IPS-11a (cell line): ENCODE results near the gene UBE2O.
A peak's percentile ranks its signal among the peaks of the same experiment; 100 is the strongest.

Experiments
- H3K4me3 ChIP-seq: one replicate; pipeline ENCODE4 v1.5.1; 2013; ENCODE audit warnings: low read depth, low read length, control low read depth

The UBE2O gene

GRCh38 chr17:76397687-76398522, 55.0 kb downstream of the UBE2O start:
- H3K4me3 ChIP-seq, result no peak overlapping the region

GRCh38 chr17:76397184-76397583, 55.8 kb downstream of the UBE2O start:
- no peak overlapping the region for H3K4me3 ChIP-seq

- no peak overlapping the region for H3K4me3 ChIP-seq
Measured at GRCh38 chr17:76395980-76396379, 57.0 kb downstream of the UBE2O start.

DNA sequence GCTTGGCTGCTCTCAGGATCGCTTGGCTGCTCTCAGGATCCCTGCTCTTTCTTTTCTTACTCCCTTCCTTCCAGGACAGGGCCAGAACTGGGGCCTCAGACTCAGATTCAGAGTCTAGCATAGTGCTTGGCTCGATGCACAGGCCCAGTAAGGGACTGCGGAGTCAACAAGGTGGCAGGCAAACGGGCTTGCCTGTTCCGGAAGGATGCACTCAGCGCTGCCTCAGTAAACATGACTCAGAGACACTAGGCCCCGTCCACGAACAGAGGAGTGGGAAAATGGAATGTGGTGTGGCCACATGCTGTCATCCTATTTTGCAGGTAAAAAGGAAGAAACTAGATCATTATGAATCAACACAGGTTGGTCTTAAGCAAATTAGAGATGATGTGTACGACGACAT, 58.8 kb downstream of the UBE2O start:
- no peak overlapping the region for H3K4me3 ChIP-seq

GRCh38 chr17:76391200-76391715, 61.7 kb downstream of the UBE2O start:
- H3K4me3 ChIP-seq, result no peak overlapping the region

- H3K4me3 ChIP-seq, result no peak overlapping the region
Measured at GRCh38 chr17:76390003-76390421, 62.9 kb downstream of the UBE2O start.

- no peak overlapping the region for H3K4me3 ChIP-seq
Measured at GRCh38 chr17:76388966-76389888, 63.7 kb downstream of the UBE2O start.

DNA sequence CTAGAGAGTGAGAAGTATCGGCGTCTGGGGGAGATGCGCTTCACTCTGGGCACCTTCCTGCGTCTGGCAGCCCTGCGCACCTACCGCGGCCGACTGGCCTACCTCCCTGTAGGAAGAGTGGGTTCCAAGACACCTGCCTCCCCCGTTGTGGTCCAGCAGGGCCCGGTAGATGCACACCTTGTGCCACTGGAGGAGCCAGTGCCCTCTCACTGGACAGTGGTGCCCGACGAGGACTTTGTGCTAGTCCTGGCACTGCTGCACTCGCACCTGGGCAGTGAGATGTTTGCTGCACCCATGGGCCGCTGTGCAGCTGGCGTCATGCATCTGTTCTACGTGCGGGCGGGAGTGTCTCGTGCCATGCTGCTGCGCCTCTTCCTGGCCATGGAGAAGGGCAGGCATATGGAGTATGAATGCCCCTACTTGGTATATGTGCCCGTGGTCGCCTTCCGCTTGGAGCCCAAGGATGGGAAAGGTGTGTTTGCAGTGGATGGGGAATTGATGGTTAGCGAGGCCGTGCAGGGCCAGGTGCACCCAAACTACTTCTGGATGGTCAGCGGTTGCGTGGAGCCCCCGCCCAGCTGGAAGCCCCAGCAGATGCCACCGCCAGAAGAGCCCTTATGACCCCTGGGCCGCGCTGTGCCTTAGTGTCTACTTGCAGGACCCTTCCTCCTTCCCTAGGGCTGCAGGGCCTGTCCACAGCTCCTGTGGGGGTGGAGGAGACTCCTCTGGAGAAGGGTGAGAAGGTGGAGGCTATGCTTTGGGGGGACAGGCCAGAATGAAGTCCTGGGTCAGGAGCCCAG, 65.8 kb downstream of the UBE2O start:
- H3K4me3 ChIP-seq, result no peak overlapping the region

GRCh38 chr17:76385892-76386786, 66.8 kb downstream of the UBE2O start:
- no peak overlapping the region for H3K4me3 ChIP-seq

DNA sequence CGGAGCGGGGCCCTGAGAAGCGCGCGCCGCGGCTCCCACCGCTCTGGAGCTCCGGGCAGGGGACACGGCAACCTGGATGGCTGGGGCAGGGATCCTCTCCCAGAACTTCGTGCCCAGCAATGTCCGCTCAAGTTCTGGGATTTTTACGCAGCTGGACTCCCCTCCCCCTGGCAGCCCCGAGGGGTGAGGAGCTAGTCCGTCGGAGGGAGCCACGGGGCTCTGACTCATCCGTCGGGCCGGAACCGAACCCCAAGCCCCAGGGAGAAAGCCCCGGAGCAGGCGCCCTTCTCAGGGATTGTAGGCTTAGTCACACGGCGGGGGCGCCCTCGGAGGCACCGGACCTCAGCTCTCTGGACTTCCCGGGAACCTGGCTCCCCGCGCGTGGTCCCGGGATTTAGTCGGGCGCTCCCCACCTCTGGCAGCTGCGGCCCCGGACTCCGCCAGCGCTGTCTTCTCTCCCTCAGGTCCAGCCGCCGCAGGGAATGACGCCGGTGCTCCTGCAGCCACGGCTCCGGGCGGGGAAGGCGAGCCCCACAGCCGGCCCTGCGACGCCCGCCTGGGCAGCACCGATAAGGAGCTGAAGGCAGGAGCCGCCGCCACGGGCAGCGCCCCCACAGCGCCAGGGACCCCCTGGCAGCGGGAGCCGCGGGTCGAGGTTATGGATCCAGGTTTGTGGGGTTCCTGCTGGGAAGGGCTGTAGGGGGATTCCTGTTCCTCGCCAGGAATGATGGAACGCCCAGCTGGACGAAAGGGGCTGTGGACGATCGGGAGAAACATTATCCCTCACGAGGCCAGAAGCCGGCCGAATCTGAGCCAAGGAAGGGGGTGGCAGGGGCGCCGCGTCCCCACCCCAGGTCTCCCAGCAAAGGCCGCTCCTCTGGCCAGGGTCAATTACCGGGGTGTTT, 67.7 kb downstream of the UBE2O start:
- H3K4me3 ChIP-seq, result peak overlapping the region; percentile 6

- H3K4me3 ChIP-seq, result peak within 1 kb of the TSS; percentile 30
Measured at GRCh38 chr17:76384222-76384986, 68.5 kb downstream of the UBE2O start, which contains the start of gene SPHK1. TSS of gene SPHK1 (plus strand) at chr17:76384609. CDS start at chr17:76385645, 1,036 bp downstream.

- peak overlapping the region; percentile 30 for H3K4me3 ChIP-seq
Measured at GRCh38 chr17:76383546-76384221, 69.3 kb downstream of the UBE2O start.

DNA sequence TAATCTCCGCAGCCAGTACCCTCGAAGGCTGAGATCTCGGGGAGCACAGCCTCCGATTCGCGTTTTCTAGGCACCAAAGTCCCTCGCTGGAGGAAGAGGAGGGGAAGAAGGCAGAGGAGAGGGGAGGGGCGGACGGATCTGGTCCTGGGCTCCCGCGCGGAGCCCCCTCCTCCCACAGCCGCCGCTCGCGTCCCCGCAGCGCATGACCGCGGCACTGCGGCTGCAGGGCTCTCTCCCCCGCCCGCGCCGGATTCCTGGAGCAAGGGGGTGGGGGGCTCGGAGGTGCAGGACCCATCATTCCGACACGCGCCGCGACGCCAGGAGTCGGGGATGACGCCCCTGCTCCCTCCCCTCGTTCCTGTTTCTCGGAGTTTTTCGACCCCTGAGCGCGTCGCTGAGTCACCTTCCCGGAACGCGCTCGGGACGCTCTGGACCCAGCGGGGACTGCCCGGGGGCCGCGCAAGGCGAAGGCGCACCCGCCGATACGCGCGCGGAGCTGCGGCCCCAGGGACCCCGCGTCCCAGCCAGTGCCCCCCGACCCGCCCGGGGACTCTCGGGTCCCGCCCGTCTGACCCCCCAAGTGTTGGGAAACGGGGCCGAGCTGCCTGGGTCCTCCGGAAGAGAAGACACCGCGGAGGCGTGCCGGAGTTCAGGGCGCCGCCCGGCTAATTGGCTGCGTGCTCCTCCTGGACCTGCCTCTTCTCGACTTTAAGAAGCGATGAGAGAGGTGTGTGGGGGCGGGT, 70.0 kb downstream of the UBE2O start:
- H3K4me3 ChIP-seq, result peak overlapping the region; percentile 46

- H3K4me3 ChIP-seq, result peak overlapping the region; percentile 46
Measured at GRCh38 chr17:76382351-76382802, 70.6 kb downstream of the UBE2O start.

DNA sequence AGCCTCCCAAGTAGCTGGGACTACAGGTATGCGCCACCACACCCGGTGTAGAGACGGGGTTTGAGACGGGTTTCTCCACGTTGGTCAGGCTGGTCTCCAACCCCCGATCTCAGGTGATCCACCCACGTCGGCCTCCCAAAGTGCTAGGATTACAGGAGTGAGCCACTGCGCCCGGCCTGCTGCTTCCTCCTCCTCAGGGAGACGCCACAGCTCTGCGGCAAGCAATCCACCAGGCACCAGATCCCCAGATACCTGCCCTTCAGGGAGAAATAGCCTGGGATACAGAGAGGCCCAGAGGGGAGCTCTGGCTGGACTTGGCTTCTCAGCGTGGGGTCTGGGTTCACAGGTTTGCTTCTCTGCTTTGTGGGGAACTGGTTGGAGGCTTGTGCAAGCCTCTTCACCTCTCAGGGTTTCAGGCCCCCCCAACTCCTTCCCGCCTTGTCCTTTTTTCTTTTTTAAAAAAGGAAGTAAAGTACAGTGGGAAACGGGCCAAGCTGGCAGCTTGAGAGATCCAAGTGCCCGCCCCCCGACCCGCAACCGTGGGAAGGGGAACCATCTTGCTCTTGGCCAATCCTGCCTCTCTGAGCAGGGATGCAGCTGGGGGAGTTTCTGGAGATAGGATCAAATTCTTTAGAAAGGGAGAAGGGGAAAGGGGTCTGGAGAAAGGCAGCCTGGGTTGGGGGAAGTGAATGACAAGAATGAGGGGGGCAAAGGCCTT, 71.2 kb downstream of the UBE2O start:
- no peak overlapping the region for H3K4me3 ChIP-seq
